Lower lobe of right lung (tissue), 2 donors: ENCODE data around the gene KMT5C. TPM values are rescaled to one million over a fixed set of nuclear protein-coding genes. Genes with fewer than 3 reads are reported as not detected.

ENCODE experiments used
- ATAC-seq, 2 donors: fragments of 200-7000 bp; cut with Tn5 transposase; one replicate each; pipeline ENCODE4 v1.9.1; 2020 to 2022; ENCODE audit warnings: mild to moderate bottlenecking in 2 of 2, moderate library complexity in 2 of 2
- DNase-seq: peaks from one replicate; pipeline ENCODE4 v3.0.0-alpha.2; 2020
- H3K27ac ChIP-seq: fragments of 200-600 bp; one replicate; pipeline ENCODE4 v1.8.0; 2022
- H3K27me3 ChIP-seq: fragments of 200-600 bp; one replicate; pipeline ENCODE4 v1.8.0; 2022; ENCODE audit warnings: low read depth
- H3K36me3 ChIP-seq: fragments of 200-600 bp; one replicate; pipeline ENCODE4 v1.8.0; 2022; ENCODE audit warnings: mild to moderate bottlenecking
- H3K4me1 ChIP-seq: fragments of 200-600 bp; one replicate; pipeline ENCODE4 v1.8.0; 2022
- H3K4me3 ChIP-seq: fragments of 200-600 bp; one replicate; pipeline ENCODE4 v1.8.0; 2022; ENCODE audit warnings: mild to moderate bottlenecking
- H3K9me3 ChIP-seq: fragments of 200-600 bp; one replicate; pipeline ENCODE4 v1.8.0; 2022
- intact Hi-C: fragments of 100-400 bp; cut with DNase I; formaldehyde crosslinking; loops from one replicate; pipeline ENCODE4 v1.11.0; 2022
- total RNA-seq: library from RNA; stranded (reverse); fragmentation: NEBNext Ultra II Directional; extraction: Animal tissue kit (Norgen Biotek cat#: 25700); gene quantifications from one replicate; pipeline ENCODE4 v1.2.1, GENCODE V29; 2021
- TF ChIP-seq, protein P1 (sequence below): fragments of 200-600 bp; IDR thresholded peaks from one replicate; pipeline ENCODE4 v1.8.0; 2022; ENCODE audit warnings: antibody characterized with exemption, mild to moderate bottlenecking
- donor health status: DM: no; HTN: yes; CAD: no; lungs with severe emphysema.

KMT5C gene
- total RNA-seq, 1 donor from 2014 or later = 14.7 TPM

DNA sequence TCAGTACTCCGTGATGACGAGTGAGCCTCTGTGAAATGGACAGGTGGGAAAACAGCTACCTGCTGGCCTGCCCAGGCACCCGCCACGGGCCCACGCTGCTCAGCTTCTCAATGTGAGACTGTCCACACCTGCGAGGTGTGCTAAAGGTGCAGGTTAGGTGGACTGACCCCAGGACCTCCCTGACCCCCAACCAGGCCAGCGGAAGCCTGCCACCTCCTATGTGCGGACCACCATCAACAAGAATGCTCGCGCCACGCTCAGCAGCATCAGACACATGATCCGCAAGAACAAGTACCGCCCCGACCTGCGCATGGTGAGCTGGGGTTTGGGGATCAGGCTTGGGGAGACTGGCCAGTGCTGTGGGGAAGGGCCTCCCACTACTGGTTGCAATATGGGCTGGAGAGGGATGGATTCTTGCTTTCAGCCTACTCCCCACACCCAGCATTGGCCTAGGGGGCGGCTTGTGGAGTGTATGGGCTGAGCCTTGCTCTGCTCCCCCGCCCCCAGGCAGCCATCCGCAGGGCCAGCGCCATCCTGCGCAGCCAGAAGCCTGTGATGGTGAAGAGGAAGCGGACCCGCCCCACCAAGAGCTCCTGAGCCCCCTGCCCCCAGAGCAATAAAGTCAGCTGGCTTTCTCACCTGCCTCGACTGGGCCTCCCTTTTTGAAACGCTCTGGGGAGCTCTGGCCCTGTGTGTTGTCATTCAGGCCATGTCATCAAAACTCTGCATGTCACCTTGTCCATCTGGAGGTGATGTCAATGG lies 48.2 kb downstream of the KMT5C start:
- TF ChIP-seq, protein P1, sequence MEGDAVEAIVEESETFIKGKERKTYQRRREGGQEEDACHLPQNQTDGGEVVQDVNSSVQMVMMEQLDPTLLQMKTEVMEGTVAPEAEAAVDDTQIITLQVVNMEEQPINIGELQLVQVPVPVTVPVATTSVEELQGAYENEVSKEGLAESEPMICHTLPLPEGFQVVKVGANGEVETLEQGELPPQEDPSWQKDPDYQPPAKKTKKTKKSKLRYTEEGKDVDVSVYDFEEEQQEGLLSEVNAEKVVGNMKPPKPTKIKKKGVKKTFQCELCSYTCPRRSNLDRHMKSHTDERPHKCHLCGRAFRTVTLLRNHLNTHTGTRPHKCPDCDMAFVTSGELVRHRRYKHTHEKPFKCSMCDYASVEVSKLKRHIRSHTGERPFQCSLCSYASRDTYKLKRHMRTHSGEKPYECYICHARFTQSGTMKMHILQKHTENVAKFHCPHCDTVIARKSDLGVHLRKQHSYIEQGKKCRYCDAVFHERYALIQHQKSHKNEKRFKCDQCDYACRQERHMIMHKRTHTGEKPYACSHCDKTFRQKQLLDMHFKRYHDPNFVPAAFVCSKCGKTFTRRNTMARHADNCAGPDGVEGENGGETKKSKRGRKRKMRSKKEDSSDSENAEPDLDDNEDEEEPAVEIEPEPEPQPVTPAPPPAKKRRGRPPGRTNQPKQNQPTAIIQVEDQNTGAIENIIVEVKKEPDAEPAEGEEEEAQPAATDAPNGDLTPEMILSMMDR = no peak
- intact Hi-C loops = no loop called here
- Histone ChIP-seq H3K9me3 (no peaks in the 10 kb centered on the region), H3K4me1 (peaks cover 50% of the 10 kb centered on the region), H3K36me3 (peaks cover 58% of the 10 kb centered on the region), H3K27me3 (no peaks in the 10 kb centered on the region), H3K27ac (no peak overlapping the region), H3K4me3 (peak overlapping the region; percentile 97)
- ATAC-seq (no peak), DNase-seq (no peak)

DNA sequence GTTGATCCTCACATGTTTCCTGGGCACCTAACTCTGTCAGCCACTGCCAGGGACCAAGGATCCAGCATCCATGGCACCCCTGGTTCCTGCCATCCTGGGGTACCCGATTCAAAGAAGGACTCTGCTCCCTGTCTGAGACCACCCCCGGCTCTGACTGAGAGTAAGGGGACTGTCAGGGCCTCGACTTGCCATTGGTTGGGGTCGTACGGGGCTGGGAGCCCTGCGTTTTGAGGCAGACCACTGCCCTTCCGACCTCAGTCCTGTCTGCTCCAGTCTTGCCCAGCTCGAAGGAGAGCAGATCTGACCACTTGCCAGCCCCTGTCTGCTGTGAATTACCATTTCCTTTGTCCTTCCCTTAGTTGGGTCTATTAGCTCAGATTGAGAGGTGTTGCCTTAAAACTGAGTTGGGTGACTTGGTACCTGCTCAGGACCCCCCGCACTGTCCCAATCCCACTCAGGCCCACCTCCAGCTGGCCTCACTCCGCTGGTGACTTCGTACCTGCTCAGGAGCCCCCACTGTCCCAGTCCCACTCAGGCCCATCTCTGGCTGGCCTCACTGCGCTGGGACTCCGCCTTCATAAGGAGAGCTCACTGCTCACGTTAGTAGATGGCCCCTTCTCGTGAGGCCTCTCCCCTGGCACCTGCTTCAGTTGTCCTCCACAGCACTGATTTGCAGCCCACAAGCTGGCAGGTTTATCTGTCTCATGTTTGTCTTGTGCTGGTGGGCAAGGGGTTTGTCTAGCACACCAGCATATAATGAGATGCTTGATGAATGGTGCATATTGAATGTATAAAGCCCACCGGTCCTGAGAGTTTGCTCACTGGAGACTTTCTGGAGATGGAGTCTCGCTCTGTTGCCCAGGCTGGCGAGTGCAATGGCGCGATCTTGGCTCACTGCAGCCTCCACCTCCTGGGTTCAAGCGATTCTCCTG lies 50.0 kb downstream of the KMT5C start:
- Histone ChIP-seq H3K27me3 (no peaks in the 10 kb centered on the region), H3K4me3 (no peak overlapping the region), H3K27ac (no peak overlapping the region), H3K36me3 (peaks cover 58% of the 10 kb centered on the region), H3K4me1 (peaks cover 40% of the 10 kb centered on the region), H3K9me3 (no peaks in the 10 kb centered on the region)
- ATAC-seq = no peak
- no peak for DNase-seq
- TF ChIP-seq, protein P1 = no peak
- intact Hi-C loops = no loop called here

DNA sequence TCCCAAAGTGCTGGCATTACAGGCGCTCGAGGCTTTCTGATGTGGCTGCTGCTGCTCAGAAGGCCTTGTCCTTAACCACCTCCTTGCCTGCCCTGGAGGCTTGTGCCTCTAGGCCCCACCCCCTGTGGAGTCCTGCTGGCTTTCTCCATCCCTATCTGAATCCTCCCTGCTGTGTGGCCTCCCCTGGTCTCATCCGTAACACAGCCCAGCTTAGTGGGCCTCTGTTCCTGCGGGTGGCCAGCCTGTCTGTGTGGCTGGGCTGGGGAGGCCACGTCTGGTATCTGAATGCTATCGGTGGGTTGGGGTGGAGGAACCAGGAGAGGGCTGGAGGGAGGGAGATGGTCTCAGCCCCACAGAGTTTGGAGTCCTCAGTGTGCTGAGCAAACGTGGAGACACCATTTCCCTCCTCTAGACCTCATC lies 50.8 kb downstream of the KMT5C start:
- Histone ChIP-seq H3K4me3 (no peak overlapping the region), H3K36me3 (peaks cover 58% of the 10 kb centered on the region), H3K27me3 (no peaks in the 10 kb centered on the region), H3K27ac (no peak overlapping the region), H3K4me1 (peaks cover 35% of the 10 kb centered on the region), H3K9me3 (no peaks in the 10 kb centered on the region)
- intact Hi-C loops = no loop called here
- ATAC-seq = no peak
- TF ChIP-seq, protein P1 = no peak
- DNase-seq = no peak

DNA sequence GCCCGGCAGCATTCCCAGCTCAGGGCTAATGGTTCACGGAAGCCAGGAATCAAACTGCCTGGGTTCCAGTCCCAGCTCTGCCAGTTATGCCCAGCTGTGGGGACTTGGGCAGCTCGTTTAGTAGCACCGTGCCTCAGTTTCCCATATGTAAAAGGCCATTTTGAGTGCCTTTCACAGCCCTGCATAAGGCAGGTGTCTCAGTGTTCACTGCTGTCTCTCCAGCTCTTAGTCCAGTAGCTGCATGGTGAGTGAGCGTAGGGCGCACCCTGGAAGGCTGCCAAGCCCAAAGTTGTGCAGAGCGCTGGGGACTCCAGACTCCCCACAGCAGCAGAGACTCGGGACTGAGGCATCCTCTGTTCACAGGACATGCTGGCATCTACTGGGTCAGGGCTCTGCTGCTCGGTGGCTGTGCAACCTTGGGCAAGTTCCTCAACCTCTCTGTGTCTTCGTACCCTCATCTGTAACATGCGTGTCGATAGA lies 51.6 kb downstream of the KMT5C start:
- Histone ChIP-seq H3K4me1 (peaks cover 35% of the 10 kb centered on the region), H3K27me3 (no peaks in the 10 kb centered on the region), H3K27ac (no peak overlapping the region), H3K4me3 (no peak overlapping the region), H3K9me3 (no peaks in the 10 kb centered on the region), H3K36me3 (peaks cover 58% of the 10 kb centered on the region)
- no peak for DNase-seq
- intact Hi-C loops = no loop called here
- TF ChIP-seq, protein P1 = no peak
- ATAC-seq = no peak

DNA sequence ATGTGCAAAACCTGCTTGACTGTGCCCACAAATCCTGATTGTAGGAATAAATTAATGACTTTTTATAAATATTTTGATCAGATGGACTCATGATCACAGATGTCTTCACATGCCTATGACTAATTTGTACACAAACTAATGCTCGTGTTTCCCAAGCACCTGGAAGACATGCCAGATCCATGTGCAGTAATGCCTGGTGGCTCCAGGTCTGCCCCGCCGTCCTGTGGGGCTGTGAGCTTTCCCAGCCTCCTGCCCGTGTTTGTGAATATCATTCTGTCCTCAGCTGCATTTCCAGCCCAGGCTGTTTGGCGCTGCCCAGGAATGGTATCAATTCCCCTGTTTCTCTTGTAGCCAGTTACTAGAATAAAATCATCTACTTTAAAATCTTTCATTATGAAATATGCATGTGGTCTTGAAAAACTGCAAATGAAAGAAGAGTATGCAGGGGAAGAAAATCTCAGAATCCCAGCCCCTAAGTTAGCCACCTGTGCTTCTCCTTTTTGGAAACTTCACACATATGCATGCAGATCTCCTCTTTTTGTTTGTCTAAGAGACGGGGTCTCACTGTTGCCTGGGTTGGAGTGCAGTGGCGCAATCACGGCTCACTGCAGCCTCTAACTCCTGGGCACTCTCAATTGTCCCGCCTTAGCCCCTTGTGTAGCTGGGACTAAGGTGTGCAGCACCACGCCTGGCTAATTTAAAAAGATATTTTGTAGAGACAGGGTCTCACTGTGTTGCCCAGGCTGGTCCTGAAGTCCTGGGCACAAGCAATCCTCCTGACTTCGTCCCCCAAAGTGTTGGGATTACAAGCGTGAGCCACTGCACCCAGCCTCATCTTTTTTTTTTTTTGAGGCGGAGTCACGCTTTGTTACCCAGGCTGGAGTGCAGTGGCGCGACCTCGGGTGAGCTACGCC lies 52.3 kb downstream of the KMT5C start:
- ATAC-seq = no peak
- intact Hi-C loops = no loop called here
- TF ChIP-seq, protein P1 = no peak

More for the DNA sequence above, 52.3 kb downstream of the KMT5C start:
- no peak for DNase-seq
- H3K4me3 ChIP-seq = no peak overlapping the region
- no peak overlapping the region for H3K27ac ChIP-seq
- peaks cover 55% of the 10 kb centered on the region for H3K36me3 ChIP-seq
- no peaks in the 10 kb centered on the region for H3K27me3 ChIP-seq
- H3K4me1 ChIP-seq = peaks cover 28% of the 10 kb centered on the region
- H3K9me3 ChIP-seq = no peaks in the 10 kb centered on the region
